Stimulated activated CD4-positive, alpha-beta T cell treated with anti-CD3 and anti-CD28 coated beads, TNF-alpha, amount 100 ng/mL, for 1 hour (primary cell): ENCODE data around the gene PTPRN2.
"Not testable (repeated sequence)": the region's sequence is repeated elsewhere in the genome, so short reads cannot be mapped to it uniquely, and the experiment has no call there.

Experiments
- DNase-seq, 3 donors: peaks; one replicate each; pipeline ENCODE4 v3.0.0-alpha.2; 2020; ENCODE audit warnings: low read depth in 3 of 3, low spot score in 1 of 3

Gene PTPRN2

DNA sequence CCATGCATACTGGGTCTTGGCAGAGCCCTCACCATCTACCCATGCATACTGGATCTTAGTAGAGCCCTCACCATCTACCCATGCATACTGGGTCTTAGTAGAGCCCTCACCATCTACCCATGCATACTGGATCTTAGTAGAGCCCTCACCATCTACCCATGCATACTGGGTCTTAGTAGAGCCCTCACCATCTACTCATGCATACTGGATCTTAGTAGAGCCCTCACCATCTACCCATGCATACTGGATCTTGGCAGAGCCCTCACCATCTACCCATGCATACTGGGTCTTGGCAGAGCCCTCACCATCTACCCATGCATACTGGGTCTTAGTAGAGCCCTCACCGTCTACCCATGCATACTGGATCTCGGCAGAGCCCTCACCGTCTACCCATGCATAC, 890.3 kb downstream of the PTPRN2 start:
- DNase-seq = not testable (repeated sequence)

GRCh38 chr7:157695609-157696008, 892.0 kb downstream of the PTPRN2 start:
- not testable (repeated sequence) for DNase-seq

DNA sequence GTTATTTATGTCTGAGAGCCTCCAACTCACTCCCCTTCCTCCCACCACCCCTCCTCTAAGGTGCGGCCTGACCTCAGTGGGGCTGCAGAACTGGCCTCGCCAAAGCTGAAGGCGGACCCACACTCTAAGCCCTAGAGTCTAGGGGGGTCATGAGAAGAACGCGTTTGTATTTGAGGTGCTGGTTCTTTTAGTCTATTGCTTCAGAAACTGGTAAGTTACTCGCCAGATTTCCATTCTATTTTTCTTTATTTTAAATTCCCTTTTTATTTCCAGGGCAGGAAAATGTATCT, 893.3 kb downstream of the PTPRN2 start:
- no peak for DNase-seq

- DNase-seq = no peak
These were observed 893.9 kb downstream of the PTPRN2 start for GRCh38 chr7:157693521-157694375.

DNA sequence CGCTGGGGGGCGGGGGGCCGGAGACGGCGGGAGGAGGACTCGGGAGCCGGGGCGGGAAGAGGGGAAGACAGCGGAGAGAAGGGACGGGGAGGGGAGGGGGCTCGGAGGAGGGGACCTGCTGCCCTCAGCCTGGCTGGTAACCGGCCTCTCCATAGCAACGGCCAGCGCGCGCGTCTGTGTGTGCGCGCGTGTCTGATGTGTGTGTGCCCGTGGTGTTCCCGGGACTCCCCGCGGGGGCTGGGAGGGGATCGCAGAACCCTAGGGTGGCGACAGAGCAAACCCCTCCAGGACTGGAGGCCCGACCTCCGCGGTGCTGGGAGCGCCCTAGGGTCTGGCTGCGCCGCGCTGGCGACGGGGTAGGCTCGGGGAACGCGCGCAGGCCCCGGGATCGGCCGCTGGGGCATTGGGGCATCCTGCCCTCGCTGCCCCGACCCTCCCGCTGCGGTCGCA, 894.5 kb downstream of the PTPRN2 start:
- no peak for DNase-seq

DNA sequence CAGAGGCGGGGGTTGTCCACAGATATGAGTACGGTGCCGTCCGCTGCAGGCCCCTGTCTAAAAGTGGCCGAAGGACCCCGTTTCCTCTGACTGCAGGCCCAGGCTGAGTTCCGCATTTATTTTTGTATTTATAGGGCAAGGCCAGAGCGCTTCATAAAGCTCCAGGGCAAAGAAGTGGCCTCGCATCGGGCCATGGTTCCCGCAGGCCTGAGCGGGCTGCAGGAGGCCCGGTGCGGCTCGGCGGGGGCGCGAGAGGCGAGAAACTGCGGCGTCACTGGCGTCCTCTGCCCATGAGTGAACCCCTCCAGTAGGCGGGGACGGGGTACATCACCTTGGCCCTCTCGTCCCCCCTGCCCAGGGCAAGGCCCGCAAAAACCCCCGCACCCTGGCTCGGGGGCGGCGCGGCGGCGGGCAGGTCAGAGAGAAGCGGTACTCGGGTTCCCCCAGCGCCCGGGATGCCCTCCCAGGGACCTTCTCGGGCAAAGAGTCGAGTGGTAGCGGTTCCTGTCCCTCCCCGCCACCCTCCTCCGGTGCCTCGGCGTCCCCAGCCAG, 895.1 kb downstream of the PTPRN2 start:
- DNase-seq = no peak

DNA sequence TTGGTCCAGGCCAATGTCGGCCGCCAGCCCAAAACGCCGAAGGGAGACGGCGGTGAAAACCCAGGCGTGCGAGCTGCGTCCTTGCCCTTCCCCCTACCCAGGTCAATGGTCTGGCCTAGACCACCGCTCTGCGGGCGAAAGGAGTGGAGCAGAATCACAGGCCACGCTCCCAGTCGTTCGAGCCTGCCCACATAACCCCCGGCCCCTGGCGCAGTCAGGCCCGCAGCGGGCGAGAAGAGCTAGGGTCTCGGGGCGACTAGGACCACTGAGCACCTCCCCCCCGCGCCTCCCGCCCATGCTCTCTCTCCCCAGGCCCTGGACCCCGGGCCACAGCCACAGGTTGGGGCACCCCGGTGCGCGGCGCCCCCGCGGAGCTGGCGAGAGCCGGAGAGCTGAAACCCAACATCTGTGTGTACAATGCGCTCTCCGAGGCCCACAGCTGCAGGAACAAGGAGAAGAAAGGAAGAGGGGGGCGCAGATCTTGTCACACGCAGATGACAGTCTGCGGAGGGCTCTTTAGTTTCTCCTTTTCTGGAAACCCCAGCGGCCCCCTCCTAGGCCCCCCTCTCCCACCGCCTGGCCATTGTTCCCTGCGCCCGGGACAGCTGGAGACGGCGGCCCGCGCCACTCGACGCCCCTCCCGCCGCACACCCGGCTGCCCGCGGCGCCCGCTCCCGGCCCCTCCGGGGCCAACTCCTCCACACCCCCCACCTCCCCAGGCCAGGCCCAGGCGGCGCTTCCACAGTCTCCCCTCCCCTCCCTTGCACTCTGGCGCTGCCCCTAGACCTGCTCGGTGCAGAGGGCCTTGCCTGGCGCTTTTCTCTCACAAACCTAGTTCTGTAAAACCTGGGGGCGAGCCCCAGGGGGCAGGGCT, 895.8 kb downstream of the PTPRN2 start:
- DNase-seq = no peak

DNA sequence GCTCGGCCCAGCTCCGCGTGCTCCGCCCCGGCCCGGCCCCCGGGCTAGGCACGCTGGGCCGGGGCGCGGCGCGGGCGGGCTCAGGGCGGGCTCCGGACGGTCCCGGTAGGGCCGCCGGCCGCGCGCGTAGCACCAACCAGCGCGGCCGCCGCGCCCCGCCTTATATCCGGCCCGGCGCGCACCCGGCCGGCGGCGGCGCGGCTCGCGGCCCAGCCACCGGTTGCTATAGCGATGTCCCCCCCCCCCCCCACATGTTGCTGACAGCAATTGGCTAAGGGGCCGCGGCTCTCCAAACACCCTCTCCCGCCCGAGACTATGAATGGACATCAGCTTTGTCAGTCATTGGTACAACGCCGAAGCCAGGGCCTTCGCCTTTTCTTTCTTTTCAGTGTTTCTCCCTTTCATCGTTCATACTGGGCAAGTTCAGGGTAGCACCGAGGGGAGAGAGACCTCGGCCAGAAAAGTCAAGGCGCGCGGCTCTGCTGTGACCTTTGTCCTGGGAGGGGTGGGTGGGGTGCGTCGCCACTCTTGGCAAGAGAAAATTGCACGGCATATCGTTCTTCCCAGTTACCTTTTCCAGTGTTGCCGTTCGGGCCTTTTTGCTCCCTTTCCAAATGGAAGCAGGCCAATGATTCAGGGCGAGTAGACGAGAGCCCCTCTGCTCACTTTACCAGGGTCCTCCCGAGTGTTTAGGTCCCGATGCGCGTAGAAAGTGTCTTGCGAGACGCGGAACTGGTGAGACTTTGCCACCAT, 896.6 kb downstream of the PTPRN2 start:
- no peak for DNase-seq

- no peak for DNase-seq
These were observed 897.4 kb downstream of the PTPRN2 start for GRCh38 chr7:157690058-157690832.

DNA sequence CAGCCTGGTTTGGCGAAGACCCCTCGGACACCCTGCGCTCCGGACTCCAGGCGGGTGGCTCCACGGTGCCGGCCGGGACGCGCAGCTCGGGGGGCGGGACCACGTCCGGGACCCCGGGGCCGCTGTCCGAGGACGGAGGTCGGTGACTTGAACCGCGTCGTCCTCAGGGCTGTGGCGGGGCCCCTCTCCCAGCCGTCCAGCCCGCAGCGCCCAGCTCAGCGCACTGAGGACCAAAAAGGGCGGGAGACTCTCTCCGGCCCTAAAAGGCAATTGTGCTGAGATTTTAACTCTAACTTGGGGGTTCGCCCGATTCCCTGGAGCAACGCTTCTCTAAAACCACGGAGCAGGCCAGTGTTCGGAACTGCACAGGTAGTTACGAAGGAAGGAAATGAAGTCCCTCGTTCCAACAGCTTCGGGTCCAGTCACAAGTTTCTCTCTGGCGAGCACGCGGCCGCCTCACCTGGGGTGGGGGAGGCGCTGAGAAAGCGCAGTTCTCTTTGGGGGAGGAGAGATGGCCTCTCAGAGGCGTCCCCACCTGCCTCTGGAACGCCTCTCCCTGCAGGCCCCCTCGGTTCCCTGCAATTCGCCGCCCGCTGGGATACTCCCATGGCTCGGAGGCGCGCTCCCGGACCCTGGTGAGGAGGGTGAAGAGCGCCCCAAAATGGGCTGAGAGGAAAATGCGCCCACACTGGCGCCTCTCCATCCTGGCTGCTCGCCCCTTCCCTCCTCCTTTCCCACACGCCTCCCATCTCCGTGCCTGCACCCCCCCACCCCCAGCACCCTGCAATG, 898.2 kb downstream of the PTPRN2 start:
- DNase-seq = no peak

DNA sequence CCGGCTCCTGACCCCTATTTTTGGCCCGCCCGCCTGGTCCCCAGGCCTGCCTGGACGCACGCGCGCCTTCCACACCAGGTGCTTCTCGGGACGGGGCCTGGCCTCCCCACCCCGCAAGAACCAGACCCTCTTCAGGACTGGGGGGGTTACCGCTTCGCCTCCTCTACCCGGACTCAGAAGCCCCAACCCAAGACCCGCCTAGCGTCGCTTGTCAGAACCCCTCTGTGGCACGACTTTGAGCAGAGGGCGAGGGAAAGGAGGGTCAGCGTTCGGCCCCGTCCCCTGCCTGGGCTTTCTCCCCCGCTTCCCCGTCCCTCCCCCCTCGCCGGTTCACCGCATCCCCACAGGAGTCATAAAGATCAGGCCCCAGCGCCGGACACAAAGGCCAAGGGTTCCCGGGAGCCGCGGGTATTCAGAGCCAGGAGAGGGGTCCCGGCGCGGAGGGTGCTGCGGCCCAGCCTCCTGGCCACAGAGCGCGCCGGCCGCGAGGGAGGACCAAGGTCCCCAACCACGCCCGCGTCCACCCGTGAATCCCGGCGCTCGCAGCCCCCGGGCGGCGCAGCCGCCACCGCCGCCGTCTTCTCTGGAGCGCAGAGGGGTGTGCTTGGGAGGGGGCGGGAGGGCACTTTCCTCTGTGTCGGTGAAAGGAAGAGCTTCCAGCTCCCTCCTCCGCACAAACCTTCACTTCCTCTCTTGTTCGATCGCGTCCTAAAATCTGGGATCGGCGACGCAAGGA, 898.9 kb downstream of the PTPRN2 start:
- no peak for DNase-seq

- no peak for DNase-seq
These were observed 899.6 kb downstream of the PTPRN2 start for GRCh38 chr7:157687845-157688532.

- DNase-seq = no peak
These were observed 900.5 kb downstream of the PTPRN2 start for GRCh38 chr7:157687158-157687557.

GRCh38 chr7:157686285-157686894, 901.2 kb downstream of the PTPRN2 start:
- DNase-seq = no peak

GRCh38 chr7:157685430-157686284, 902.0 kb downstream of the PTPRN2 start:
- no peak for DNase-seq

DNA sequence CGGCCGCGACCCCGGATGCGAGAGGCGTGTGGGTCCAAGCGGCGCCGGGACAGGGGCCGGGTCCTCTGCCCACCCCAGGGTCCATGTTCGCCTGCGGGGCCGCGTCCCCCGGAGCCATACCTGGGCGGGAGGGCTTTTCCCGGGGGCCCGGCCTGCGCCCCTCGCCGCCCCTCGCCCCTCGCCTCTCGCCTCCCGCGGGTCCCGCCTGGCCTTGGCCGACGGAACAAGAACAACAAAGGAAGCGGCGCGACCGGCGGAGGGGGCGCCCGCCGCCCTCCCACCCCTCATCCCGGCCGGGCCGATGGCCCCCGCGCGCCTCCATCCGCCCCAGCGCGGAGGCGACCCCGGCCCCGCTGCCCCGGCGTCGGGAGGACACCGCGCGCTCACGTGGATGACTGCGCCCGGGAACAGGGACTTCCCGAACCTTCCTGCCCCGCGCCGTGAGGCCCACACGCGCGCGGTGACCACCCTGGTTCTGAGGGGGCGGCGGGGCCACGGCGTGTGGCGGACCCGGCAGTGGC, 902.7 kb downstream of the PTPRN2 start:
- DNase-seq = no peak
